A549 (cell line): ENCODE measurements around the gene GRAMD2A. TPM values are rescaled to one million over a fixed set of nuclear protein-coding genes. Genes with fewer than 3 reads are reported as not detected.

Experiments
- ATAC-seq, 2 experiments: fragments of 200-7000 bp in 1 of 2; fragments of >200 bp in 1 of 2; cut with Nextera tagmentation in 1 of 2; cut with Tn5 transposase in 1 of 2; 3 replicates each; pipeline versions ENCODE4 v1.8.0 to v1.9.1; 2018 to 2020; ENCODE audit warnings: mild to moderate bottlenecking in 1 of 2, moderate library complexity in 1 of 2
- CTCF ChIA-PET: fragments of 300-600 bp; sonication (Branson Sonifier 250); formaldehyde crosslinking; extraction: SDS; loops from one replicate; lab custom pipeline; 2021; ENCODE audit warnings: antibody characterized with exemption, inconsistent platforms; lab: Yijun Ruan, JAX
- POLR2A ChIA-PET: fragments of 350-600 bp; formaldehyde crosslinking; extraction: SDS; loops from one replicate; lab custom pipeline; 2021; ENCODE audit warnings: antibody characterized with exemption, inconsistent platforms; lab: Yijun Ruan, JAX
- DNase-seq, 2 experiments: peaks; one replicate each; pipeline versions ENCODE4 v3.0.0 to v3.0.0-alpha.2; 2011 to 2016; ENCODE audit warnings: low read depth in 1 of 2, low spot score in 1 of 2
- FAIRE-seq: peaks from 2 replicates; lab custom pipeline; 2011; peaks lifted over from hg19 to GRCh38; lab: Jason Lieb, UNC
- H3K27ac ChIP-seq, 2 experiments: fragments of >200 bp; sonication (Bioruptor Twin); formaldehyde crosslinking; 3 replicates each; pipeline ENCODE4 v1.5.1; 2016 to 2017
- H3K4me1 ChIP-seq: fragments of >200 bp; sonication (Bioruptor Twin); formaldehyde crosslinking; 3 replicates; pipeline ENCODE4 v1.6.1; 2016
- H3K4me2 ChIP-seq: fragments of >200 bp; sonication (Bioruptor Twin); formaldehyde crosslinking; 3 replicates; pipeline ENCODE4 v1.6.1; 2016
- H3K4me3 ChIP-seq: fragments of >200 bp; sonication (Bioruptor Twin); formaldehyde crosslinking; 3 replicates; pipeline ENCODE4 v1.5.1; 2016
- H3K9me3 ChIP-seq: fragments of >200 bp; sonication (Bioruptor Twin); formaldehyde crosslinking; 3 replicates; pipeline ENCODE4 v1.6.1; 2016
- BHLHE40 ChIP-seq: IDR thresholded peaks from 2 replicates; pipeline ENCODE4 v1.6.1; 2012; ENCODE audit warnings: low read depth, low read length, inconsistent platforms
- CEBPB ChIP-seq, 2 experiments: fragments of >200 bp in 1 of 2; sonication (Bioruptor Twin) in 1 of 2; formaldehyde crosslinking in 1 of 2; IDR thresholded peaks; 2 replicates each; pipeline ENCODE4 v1.6.1; 2012 to 2016
- EHMT2 ChIP-seq: fragments of 200-600 bp; sonication (generic); IDR thresholded peaks from 2 replicates; pipeline ENCODE4 v1.6.1; 2016; ENCODE audit warnings: antibody characterized with exemption, low read depth, mild to moderate bottlenecking, moderate library complexity
- ESRRA ChIP-seq: fragments of 150-350 bp; IDR thresholded peaks from 2 replicates; pipeline ENCODE4 v1.6.1; 2014; ENCODE audit warnings: mild to moderate bottlenecking, low read length, borderline replicate concordance
- FOXS1 ChIP-seq: fragments of 250-450 bp; sonication (Bioruptor Pico); IDR thresholded peaks from 2 replicates; pipeline ENCODE4 v1.5.0; 2020; ENCODE audit warnings: mild to moderate bottlenecking, moderate library complexity
- GATA3 ChIP-seq: IDR thresholded peaks from 2 replicates; pipeline ENCODE4 v1.6.1; 2012; ENCODE audit warnings: borderline replicate concordance
- HEYL ChIP-seq: fragments of 250-450 bp; sonication (Bioruptor Pico); IDR thresholded peaks from 2 replicates; pipeline ENCODE4 v1.8.0; 2021; ENCODE audit warnings: mild to moderate bottlenecking, moderate library complexity
- HOXA7 ChIP-seq: fragments of 250-450 bp; sonication (Bioruptor Pico); IDR thresholded peaks from 2 replicates; pipeline ENCODE4 v1.5.0; 2020; ENCODE audit warnings: mild to moderate bottlenecking, moderate library complexity
- HOXB5 ChIP-seq: fragments of 250-450 bp; sonication (Bioruptor Pico); IDR thresholded peaks from 2 replicates; pipeline ENCODE4 v1.5.0; 2020; ENCODE audit warnings: mild to moderate bottlenecking, moderate library complexity
- MAZ ChIP-seq: fragments of 150-350 bp; IDR thresholded peaks from 2 replicates; pipeline ENCODE4 v1.6.1; 2014; ENCODE audit warnings: antibody characterized with exemption, low read depth, low read length, borderline replicate concordance
- MYC ChIP-seq: IDR thresholded peaks from 2 replicates; pipeline ENCODE4 v1.6.1; 2012; ENCODE audit warnings: mild to moderate bottlenecking, inconsistent platforms, low read length, improper control_type of control experiment, borderline replicate concordance
- NFE2L2 ChIP-seq: fragments of 150-350 bp; conservative IDR thresholded peaks from 2 replicates; pipeline ENCODE4 v1.6.1; 2014; ENCODE audit warnings: low read length
- NR3C1 ChIP-seq: fragments of >200 bp; sonication (Bioruptor Twin); formaldehyde crosslinking; IDR thresholded peaks from 3 replicates; pipeline ENCODE4 v1.6.1; 2017
- POLR2AphosphoS2 ChIP-seq: conservative IDR thresholded peaks from 2 replicates; pipeline ENCODE4 v1.6.1; 2012; ENCODE audit warnings: low read length, improper control_type of control experiment, inconsistent platforms
- RAD21 ChIP-seq, 2 experiments: fragments of >200 bp in 1 of 2; sonication (Bioruptor Twin) in 1 of 2; formaldehyde crosslinking in 1 of 2; IDR thresholded peaks in 1 of 2; conservative IDR thresholded peaks in 1 of 2; 2 replicates in 1 of 2; 3 replicates in 1 of 2; pipeline ENCODE4 v1.6.1; 2012 to 2018; ENCODE audit warnings: inconsistent platforms in 1 of 2
- REST ChIP-seq: fragments of 200-600 bp; sonication (generic); IDR thresholded peaks from 2 replicates; pipeline ENCODE4 v1.6.1; 2016; ENCODE audit warnings: antibody characterized with exemption, mild to moderate bottlenecking, moderate library complexity
- SREBF2 ChIP-seq: fragments of 450-650 bp; IDR thresholded peaks from 2 replicates; pipeline ENCODE4 v1.6.1; 2014; ENCODE audit warnings: mild to moderate bottlenecking, moderate library complexity
- ZC3H11A ChIP-seq: fragments of 450-650 bp; IDR thresholded peaks from 2 replicates; pipeline ENCODE4 v1.6.1; 2014; ENCODE audit warnings: antibody characterized with exemption, mild to moderate bottlenecking
- ZNF302 ChIP-seq: fragments of 250-450 bp; sonication (Bioruptor Pico); IDR thresholded peaks from 2 replicates; pipeline ENCODE4 v1.9.0; 2021; ENCODE audit warnings: inconsistent platforms, mild to moderate bottlenecking, moderate library complexity
- ZSCAN20 ChIP-seq: fragments of 250-450 bp; sonication (Bioruptor Pico); IDR thresholded peaks from 2 replicates; pipeline ENCODE4 v1.8.0; 2022; ENCODE audit warnings: mild to moderate bottlenecking, moderate library complexity
- WGBS: methylation state at CpG from one replicate; pipeline ENCODE4 v1.1.6; 2017; ENCODE audit errors: missing lambda C conversion rate; 5-methylcytosine and 5-hydroxymethylcytosine counted together
- polyA plus RNA-seq, 4 experiments: library from polyadenylated mRNA; depleted of rRNA in 3 of 4; stranded (reverse); fragments of >200 nt; fragmentation: RNase III in 1 of 4; extraction: RNeasy Plus Mini Kit Qiagen cat#74134 plus additional on column Dnase treatment in 1 of 4; gene quantifications; 2 replicates in 3 of 4; 3 replicates in 1 of 4; pipeline ENCODE4 v1.2.3, GENCODE V29; 2011 to 2017
- TF ChIP-seq, protein P1 (sequence below): IDR thresholded peaks from 2 replicates; pipeline ENCODE4 v1.6.1; 2012

The GRAMD2A gene
- polyA plus RNA-seq, 2 of the 4 experiments (the other 2 are of a cell fraction), result 0.41 TPM; not detected in 1

- TF ChIP-seq ZC3H11A, result no peak
- no peak for TF ChIP-seq CEBPB (IDR thresholded peaks at IDR 0.05)
- TF ChIP-seq, all 56 proteins: peak for 0
These were observed 41.0 kb upstream of the GRAMD2A start (continued) for GRCh38 chr15:72238586-72238985.

- POLR2A ChIA-PET, result interaction anchor here (0.6 to 2.5 kb wide), 6 partner anchors 11 to 83 kb away, joined by 3 to 48 read pairs (median 6); no protein-coding TSS in a partner anchor
- DNase-seq, result no peak
- no peaks in the 10 kb centered on the region for H3K9me3 ChIP-seq
- peaks cover 54% of the 10 kb centered on the region for H3K4me1 ChIP-seq
- peak overlapping the region; percentile 97 for H3K27ac ChIP-seq
- CTCF ChIA-PET, result interaction anchor here (1.1 to 31.1 kb wide), 5 partner anchors 10 to 47 kb away, joined by 3 to 644 read pairs (median 5); partner anchors contain the start of gene GRAMD2A
- peak overlapping the region; percentile 85 for H3K4me2 ChIP-seq
- FAIRE-seq, result no peak
- peak overlapping the region; percentile 2; the same call in 1 of the 3 replicates for H3K4me3 ChIP-seq
- WGBS, result 46% methylated on average over 1 of the region's 1 CpG
- ATAC-seq, result peak; percentile 43 to 44; a peak in 4 of 6 replicates
- no peak for TF ChIP-seq EHMT2
- 0 out of 2 replicates have a peak, but pooled peaks have one; percentile 17 for TF ChIP-seq HEYL (CRISPR knock-in tag)
- TF ChIP-seq NFE2L2, result no peak
- TF ChIP-seq FOXS1 (CRISPR knock-in tag), result no peak
- TF ChIP-seq POLR2AphosphoS2, result no peak
- no peak for TF ChIP-seq ESRRA
- TF ChIP-seq MYC, result no peak
- 0 out of 2 replicates have a peak, but pooled peaks have one; percentile 36 for TF ChIP-seq ZSCAN20 (CRISPR knock-in tag)
- no peak for TF ChIP-seq CEBPB (IDR thresholded peaks at IDR 0.05)
- no peak for TF ChIP-seq NR3C1
- TF ChIP-seq, protein P1, sequence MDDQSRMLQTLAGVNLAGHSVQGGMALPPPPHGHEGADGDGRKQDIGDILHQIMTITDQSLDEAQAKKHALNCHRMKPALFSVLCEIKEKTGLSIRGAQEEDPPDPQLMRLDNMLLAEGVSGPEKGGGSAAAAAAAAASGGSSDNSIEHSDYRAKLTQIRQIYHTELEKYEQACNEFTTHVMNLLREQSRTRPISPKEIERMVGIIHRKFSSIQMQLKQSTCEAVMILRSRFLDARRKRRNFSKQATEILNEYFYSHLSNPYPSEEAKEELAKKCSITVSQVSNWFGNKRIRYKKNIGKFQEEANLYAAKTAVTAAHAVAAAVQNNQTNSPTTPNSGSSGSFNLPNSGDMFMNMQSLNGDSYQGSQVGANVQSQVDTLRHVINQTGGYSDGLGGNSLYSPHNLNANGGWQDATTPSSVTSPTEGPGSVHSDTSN, result no peak
- TF ChIP-seq REST, result no peak
- 0 out of 2 replicates have a peak, but pooled peaks have one; percentile 5 for TF ChIP-seq HOXA7 (CRISPR knock-in tag)
- no peak for TF ChIP-seq MAZ
- TF ChIP-seq BHLHE40, result no peak
- TF ChIP-seq HOXB5 (CRISPR knock-in tag), result no peak
- no peak for TF ChIP-seq SREBF2
- TF ChIP-seq GATA3, result no peak
- TF ChIP-seq RAD21 (conservative IDR thresholded peaks at IDR 0.05 in 1 of 2, IDR thresholded peaks at IDR 0.05 in 1 of 2), result no peak
- no peak for TF ChIP-seq ZNF302
These were observed 40.3 kb upstream of the GRAMD2A start for GRCh38 chr15:72237853-72238224.
